Measurements from ENCODE around the gene PLIN3. TPM values are rescaled to one million over a fixed set of nuclear protein-coding genes. Genes with fewer than 3 reads are reported as not detected.

Gene PLIN3
- total and polyA plus RNA-seq, 9 of the 15 experiments (the other 6 are each of a cell fraction or from before 2014, with no cell fraction given) = 7.5 to 75.6 (median 43.1) TPM

DNA sequence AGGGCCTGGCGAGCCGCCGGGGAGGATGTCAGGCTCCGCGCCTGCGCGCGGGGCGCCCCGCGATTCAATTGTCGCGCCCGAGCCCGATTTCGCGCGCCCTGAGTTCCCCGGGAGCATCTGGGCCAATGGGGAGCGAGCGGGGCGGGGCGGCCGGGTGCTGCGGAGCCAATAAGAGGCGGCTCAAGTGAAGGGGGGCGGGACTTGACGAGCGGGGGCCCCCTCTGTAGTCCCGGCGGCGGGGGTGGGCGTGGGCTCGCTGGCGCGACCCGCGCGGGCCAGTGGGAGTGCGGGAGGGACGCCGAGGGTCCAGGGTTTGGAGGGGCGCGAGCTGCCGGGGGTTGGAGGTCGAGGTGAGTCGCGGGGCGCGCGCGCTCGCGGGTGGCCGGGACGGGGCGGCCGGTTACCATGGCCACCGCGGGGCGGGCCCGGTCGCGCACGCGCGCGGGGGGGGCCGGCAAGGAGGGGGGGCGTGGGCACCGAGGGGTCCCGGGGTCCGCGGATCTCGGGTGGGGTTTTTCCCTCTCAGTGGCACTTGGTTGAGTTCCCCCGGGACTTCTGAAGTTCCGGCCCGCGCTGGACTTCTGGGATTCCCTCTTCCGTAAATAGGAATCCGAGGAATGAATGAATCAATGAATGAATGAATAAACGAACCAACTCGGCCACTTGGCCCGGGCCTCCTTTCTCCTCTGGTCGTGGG, 42.6 kb upstream of the PLIN3 start:
- in situ Hi-C loops (cut with MboI) = loop anchor here (5.0 kb wide), 1 partner anchor 103 kb away; no protein-coding TSS in a partner anchor
- H3K4me3 ChIP-seq = peak overlapping the region; percentile 93
- H3K9me1 ChIP-seq (ENCODE audit: control insufficient read depth, insufficient read depth, low read length) = peaks cover 3% of the 10 kb centered on the region
- intact Hi-C loops (cut with micrococcal nuclease) = no loop called here
- peaks cover 44% of the 10 kb centered on the region for H3K36me3 ChIP-seq (ENCODE audit: control insufficient read depth, insufficient read depth, low read length)
- ChIA-PET POLR2A (interaction anchor here (0.7 kb wide), 1 partner anchor 67 kb away, joined by 3 read pairs; no protein-coding TSS in a partner anchor), CTCF (ENCODE audit: low intra/inter-chr PET ratio) (interaction anchor here (0.6 to 1.6 kb wide), 2 partner anchors 38 to 59 kb away, joined by 3 to 4 read pairs; no protein-coding TSS in a partner anchor)
- peak; percentile 94 for ATAC-seq
- peak overlapping the region; percentile 75 to 93 for H3K9ac ChIP-seq (ENCODE audit: insufficient read depth in 1 of 2, low read depth in 2 of 2, low read length in 2 of 2)
- BruUV-seq (replicated peaks) = no TSS peak
- peaks cover 33 to 46% of the 10 kb centered on the region in 2 experiments for H3K4me1 ChIP-seq (replicated peaks in 1 of 2; ENCODE audit: control insufficient read depth in 2 of 2, insufficient read depth in 2 of 2, low read length in 2 of 2)
- H2AFZ ChIP-seq (ENCODE audit: low read depth, low read length) = peak overlapping the region; percentile 90
- H3K9me3 ChIP-seq (replicated peaks; ENCODE audit: control insufficient read depth, insufficient read depth, low read depth, low read length) = no peaks in the 10 kb centered on the region
- H3K4me2 ChIP-seq (ENCODE audit: insufficient read depth, low read length) = peak overlapping the region; percentile 90
- FAIRE-seq = peak; percentile 6
- whole genome bisulfite sequencing (ENCODE audit: insufficient coverage, low coverage, missing lambda C conversion rate) = 1% methylated on average over 17 of the region's 85 CpGs
- DNase-seq (ENCODE audit: extremely low read depth in 1 of 4, low spot score in 3 of 4) = peak; percentile 96 to 98 (median 96)
- no peaks in the 10 kb centered on the region for H3K27me3 ChIP-seq (ENCODE audit: control insufficient read depth in 2 of 2, insufficient read depth in 2 of 2, low read length in 2 of 2)
- peaks cover 51% of the 10 kb centered on the region for H3K79me2 ChIP-seq (ENCODE audit: control insufficient read depth, insufficient read depth, low read length)
- H3K27ac ChIP-seq (ENCODE audit: extremely low read depth, low read depth, low read length) = peak overlapping the region; percentile 87
- H4K20me1 ChIP-seq (replicated peaks; ENCODE audit: control insufficient read depth, insufficient read depth, low read length) = peaks cover 5% of the 10 kb centered on the region; the same call in 1 of the 2 replicates
- TF ChIP-seq ZKSCAN3 (CRISPR knock-in tag; IDR thresholded peaks at IDR 0.05) (no peak), POLR2H (tag; IDR thresholded peaks at IDR 0.05; ENCODE audit: low read depth) (no peak), RBM25 (IDR thresholded peaks at IDR 0.05; ENCODE audit: low read depth, low read length, severe bottlenecking) (peak; percentile 99), GABPA (tag; conservative IDR thresholded peaks at IDR 0.05; ENCODE audit: low read depth) (peak; percentile 40; the same call in 1 of the 2 replicates), RB1 (IDR thresholded peaks at IDR 0.05; ENCODE audit: low read depth) (peak; percentile 72), SAFB (IDR thresholded peaks at IDR 0.05; ENCODE audit: borderline replicate concordance, low read depth, low read length) (peak; percentile 91), MAZ (CRISPR knock-in tag; conservative IDR thresholded peaks at IDR 0.05 in 1 of 2, IDR thresholded peaks at IDR 0.05 in 1 of 2) (peak in 1 of 2 experiments; percentile 89; a peak in 2 of 4 replicates), SIN3A (IDR thresholded peaks at IDR 0.05; ENCODE audit: borderline replicate concordance in 2 of 2, control insufficient read depth in 1 of 2, low read depth in 2 of 2, low read length in 2 of 2) (peak in 1 of 2 experiments; percentile 57; a peak in 1 of 4 replicates), DMBX1 (CRISPR knock-in tag; IDR thresholded peaks at IDR 0.05; ENCODE audit: borderline replicate concordance) (peak; percentile 16; the same call in 1 of the 2 replicates), CHD1 (IDR thresholded peaks at IDR 0.05; ENCODE audit: low read length) (peak; percentile 62), ZNF75A (CRISPR knock-in tag; IDR thresholded peaks at IDR 0.05) (no peak)
- TF ChIP-seq, protein P1, sequence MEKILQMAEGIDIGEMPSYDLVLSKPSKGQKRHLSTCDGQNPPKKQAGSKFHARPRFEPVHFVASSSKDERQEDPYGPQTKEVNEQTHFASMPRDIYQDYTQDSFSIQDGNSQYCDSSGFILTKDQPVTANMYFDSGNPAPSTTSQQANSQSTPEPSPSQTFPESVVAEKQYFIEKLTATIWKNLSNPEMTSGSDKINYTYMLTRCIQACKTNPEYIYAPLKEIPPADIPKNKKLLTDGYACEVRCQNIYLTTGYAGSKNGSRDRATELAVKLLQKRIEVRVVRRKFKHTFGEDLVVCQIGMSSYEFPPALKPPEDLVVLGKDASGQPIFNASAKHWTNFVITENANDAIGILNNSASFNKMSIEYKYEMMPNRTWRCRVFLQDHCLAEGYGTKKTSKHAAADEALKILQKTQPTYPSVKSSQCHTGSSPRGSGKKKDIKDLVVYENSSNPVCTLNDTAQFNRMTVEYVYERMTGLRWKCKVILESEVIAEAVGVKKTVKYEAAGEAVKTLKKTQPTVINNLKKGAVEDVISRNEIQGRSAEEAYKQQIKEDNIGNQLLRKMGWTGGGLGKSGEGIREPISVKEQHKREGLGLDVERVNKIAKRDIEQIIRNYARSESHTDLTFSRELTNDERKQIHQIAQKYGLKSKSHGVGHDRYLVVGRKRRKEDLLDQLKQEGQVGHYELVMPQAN (IDR thresholded peaks at IDR 0.05; ENCODE audit: borderline replicate concordance) = peak; percentile 26; the same call in 1 of the 2 replicates
- TF ChIP-seq, protein P2, sequence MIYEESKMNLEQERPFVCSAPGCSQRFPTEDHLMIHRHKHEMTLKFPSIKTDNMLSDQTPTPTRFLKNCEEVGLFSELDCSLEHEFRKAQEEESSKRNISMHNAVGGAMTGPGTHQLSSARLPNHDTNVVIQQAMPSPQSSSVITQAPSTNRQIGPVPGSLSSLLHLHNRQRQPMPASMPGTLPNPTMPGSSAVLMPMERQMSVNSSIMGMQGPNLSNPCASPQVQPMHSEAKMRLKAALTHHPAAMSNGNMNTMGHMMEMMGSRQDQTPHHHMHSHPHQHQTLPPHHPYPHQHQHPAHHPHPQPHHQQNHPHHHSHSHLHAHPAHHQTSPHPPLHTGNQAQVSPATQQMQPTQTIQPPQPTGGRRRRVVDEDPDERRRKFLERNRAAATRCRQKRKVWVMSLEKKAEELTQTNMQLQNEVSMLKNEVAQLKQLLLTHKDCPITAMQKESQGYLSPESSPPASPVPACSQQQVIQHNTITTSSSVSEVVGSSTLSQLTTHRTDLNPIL (CRISPR knock-in tag; IDR thresholded peaks at IDR 0.05) = no peak
- TF ChIP-seq, protein P3, sequence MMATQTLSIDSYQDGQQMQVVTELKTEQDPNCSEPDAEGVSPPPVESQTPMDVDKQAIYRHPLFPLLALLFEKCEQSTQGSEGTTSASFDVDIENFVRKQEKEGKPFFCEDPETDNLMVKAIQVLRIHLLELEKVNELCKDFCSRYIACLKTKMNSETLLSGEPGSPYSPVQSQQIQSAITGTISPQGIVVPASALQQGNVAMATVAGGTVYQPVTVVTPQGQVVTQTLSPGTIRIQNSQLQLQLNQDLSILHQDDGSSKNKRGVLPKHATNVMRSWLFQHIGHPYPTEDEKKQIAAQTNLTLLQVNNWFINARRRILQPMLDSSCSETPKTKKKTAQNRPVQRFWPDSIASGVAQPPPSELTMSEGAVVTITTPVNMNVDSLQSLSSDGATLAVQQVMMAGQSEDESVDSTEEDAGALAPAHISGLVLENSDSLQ (IDR thresholded peaks at IDR 0.05) = peak; percentile 39

Data from K562 (cell line).